Measurements from ENCODE around the gene TRAF6. TPM values are rescaled to one million over a fixed set of nuclear protein-coding genes. Genes with fewer than 3 reads are reported as not detected.

The TRAF6 gene
- total RNA-seq, 1 donor from 2014 or later = 10.9 TPM

DNA sequence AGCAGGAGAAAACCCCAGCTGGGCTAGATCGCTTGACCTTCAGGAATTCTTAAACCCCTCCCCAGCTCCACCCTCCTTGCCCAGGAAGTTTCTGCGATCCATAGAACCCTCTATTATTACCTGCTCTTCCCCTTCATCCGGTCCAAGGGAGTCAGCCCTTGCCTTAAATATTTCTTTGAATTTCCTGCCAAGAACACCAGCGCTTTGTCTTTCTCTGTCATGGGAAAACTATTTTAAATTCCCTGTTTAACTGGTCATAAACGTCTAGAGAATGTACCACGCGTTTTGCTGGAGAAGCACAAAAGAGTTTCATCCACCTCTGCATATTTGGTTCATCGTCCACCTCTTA, 496 bp upstream of the TRAF6 start:
- peaks cover 16% of the 10 kb centered on the region for H3K4me1 Mint-ChIP-seq
- peak overlapping the region; percentile 98 for H3K4me3 Mint-ChIP-seq
- peaks cover 2% of the 10 kb centered on the region for H3K36me3 Mint-ChIP-seq (ENCODE audit: low read depth)
- intact Hi-C loops (cut with micrococcal nuclease) = loop anchor here (1.0 to 2.0 kb wide), 2 partner anchors 221 to 236 kb away; partner anchors contain the start of gene COMMD9
- H3K9me3 Mint-ChIP-seq = peaks cover 4% of the 10 kb centered on the region
- no peak for DNase-seq
- H3K27ac Mint-ChIP-seq = peak overlapping the region; percentile 90
- H3K27me3 Mint-ChIP-seq = peaks cover 28% of the 10 kb centered on the region

DNA sequence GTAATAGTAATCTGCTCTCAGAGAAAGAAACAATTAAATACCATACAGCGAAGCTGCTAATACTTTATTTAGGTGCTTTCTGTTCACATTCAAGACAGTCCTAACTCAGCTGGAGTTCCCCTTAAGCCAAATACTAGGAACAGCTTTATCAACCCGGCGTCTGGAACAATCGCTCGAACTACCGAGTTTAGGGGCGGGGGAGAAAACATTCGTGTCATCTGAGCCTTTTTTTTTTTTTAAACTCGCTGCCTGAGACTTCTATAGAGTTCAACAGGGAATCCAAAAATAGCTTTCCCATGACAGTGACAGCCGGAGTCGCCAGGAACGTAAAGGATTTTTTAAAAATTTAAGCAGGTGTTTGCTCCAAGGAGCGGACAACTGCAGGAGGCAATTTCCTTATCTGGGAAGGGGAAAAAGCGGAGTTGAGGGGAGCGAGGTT, 852 bp downstream of the TRAF6 start:
- Mint-ChIP-seq H3K27ac (peak overlapping the region; percentile 90), H3K9me3 (peaks cover 4% of the 10 kb centered on the region), H3K36me3 (ENCODE audit: low read depth) (peaks cover 6% of the 10 kb centered on the region), H3K4me3 (peak overlapping the region; percentile 98), H3K27me3 (peaks cover 17% of the 10 kb centered on the region), H3K4me1 (peaks cover 23% of the 10 kb centered on the region)
- peak; percentile 74 for DNase-seq
- intact Hi-C loops (cut with micrococcal nuclease) = loop anchor here (5.0 kb wide), 1 partner anchor 48 kb away; no protein-coding TSS in a partner anchor

DNA sequence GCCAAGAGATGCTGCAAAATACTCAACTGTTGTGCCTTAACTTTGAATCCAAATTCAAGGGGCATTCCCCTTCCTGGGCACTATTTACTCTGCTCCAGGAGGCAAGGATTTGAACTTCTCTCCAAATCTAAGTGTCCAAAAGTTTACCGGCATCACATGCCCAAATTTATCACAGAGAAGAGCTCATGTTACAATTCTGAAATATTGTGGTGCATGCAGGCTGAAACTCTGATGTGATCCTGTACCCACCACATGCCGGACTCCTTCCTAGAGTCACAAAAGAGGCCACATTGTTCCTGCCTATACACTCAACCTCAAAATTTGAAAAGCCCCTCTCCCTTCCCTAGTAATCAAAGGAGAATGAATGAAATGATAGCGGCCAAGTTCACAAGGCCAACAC, 1.3 kb downstream of the TRAF6 start:
- intact Hi-C loops (cut with micrococcal nuclease) = loop anchor here (5.0 kb wide), 1 partner anchor 49 kb away; no protein-coding TSS in a partner anchor
- H3K36me3 Mint-ChIP-seq (ENCODE audit: low read depth) = peaks cover 6% of the 10 kb centered on the region
- peaks cover 12% of the 10 kb centered on the region for H3K27me3 Mint-ChIP-seq
- H3K9me3 Mint-ChIP-seq = peaks cover 4% of the 10 kb centered on the region
- peak overlapping the region; percentile 90 for H3K27ac Mint-ChIP-seq
- peaks cover 23% of the 10 kb centered on the region for H3K4me1 Mint-ChIP-seq
- DNase-seq = no peak
- peak overlapping the region; percentile 98 for H3K4me3 Mint-ChIP-seq

DNA sequence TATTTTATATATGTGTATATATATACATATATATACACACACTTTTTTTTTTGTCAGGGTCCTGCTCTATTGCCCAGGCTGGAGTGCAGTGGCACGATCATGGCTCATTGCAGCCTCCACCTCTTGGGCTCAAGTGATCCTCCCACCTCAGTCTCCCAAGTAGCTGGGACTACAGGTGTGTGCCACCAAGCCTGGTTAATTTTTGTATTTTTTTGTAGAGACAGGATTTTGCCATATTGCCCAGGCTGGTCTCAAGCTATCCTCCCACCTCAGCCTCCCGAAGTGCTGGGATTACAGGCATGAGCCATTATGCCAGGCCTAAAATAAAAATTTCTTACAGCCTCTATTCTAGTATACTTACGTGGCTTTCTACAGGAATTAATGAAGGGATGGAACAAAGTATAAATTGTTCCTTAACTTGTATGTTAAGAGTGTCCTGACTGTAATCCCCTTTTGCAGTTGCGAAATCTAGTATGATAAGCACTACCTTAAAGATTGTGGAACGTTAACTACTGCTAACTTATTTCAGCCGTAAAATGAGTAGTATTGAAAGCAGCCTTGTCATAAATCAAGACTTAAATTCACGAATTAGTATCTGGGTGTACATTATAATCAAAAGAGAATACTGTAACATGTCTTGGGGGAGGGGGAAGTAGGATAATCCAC, 2.1 kb downstream of the TRAF6 start:
- intact Hi-C loops (cut with micrococcal nuclease) = loop anchor here (5.0 kb wide), 1 partner anchor 49 kb away; no protein-coding TSS in a partner anchor

DNA sequence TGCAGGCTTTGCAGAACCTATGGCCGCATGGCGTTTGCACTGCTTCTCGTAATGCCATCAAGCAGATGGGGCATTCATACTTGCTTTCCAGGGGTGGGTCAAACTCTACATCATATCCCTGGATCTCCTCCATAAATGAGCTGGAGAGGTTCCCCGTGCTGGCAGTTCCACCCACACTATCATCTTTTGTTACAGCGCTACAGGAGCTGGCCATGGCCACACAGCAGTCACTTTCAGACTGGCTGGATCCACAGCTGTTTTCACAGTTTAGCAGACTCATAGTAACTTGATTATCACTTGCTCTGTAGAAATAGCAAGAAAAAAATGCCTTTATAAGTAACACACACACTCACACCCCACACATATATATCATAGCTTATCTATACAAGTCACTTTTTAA, 8.8 kb downstream of the TRAF6 start:
- intact Hi-C loops (cut with micrococcal nuclease) = no loop called here
- no peaks in the 10 kb centered on the region for H3K9me3 Mint-ChIP-seq
- peaks cover 29% of the 10 kb centered on the region for H3K4me1 Mint-ChIP-seq
- H3K36me3 Mint-ChIP-seq (ENCODE audit: low read depth) = peaks cover 33% of the 10 kb centered on the region
- H3K27ac Mint-ChIP-seq = no peak overlapping the region
- peak; percentile 32 for DNase-seq
- no peaks in the 10 kb centered on the region for H3K27me3 Mint-ChIP-seq
- no peak overlapping the region for H3K4me3 Mint-ChIP-seq

More for the DNA sequence above, 2.1 kb downstream of the TRAF6 start:
- Mint-ChIP-seq H3K36me3 (ENCODE audit: low read depth) (peaks cover 6% of the 10 kb centered on the region), H3K4me3 (peak overlapping the region; percentile 98), H3K9me3 (no peaks in the 10 kb centered on the region), H3K27ac (peak overlapping the region; percentile 0), H3K4me1 (peaks cover 23% of the 10 kb centered on the region), H3K27me3 (peaks cover 7% of the 10 kb centered on the region)
- no peak for DNase-seq

DNA sequence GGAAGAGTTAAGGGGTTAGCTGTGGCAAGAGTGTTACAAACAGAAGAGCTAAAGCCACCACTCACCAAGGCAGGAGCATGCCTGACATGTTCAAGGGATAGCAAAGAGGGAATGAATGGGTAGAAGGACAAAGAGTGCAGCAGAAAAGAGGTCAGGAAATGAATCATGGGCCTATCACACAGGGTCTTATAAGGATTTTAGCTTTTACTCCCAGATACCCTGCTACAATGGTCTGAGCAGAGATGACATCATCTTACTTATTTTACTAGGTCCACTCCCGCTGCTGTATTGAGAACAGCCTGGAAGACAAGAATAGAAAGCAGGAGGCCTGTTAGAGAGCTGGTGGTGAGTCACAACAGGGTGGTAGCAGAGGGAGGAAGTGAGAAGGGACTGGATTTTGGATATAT, 9.8 kb downstream of the TRAF6 start:
- Mint-ChIP-seq H3K27ac (no peak overlapping the region), H3K4me3 (no peak overlapping the region), H3K9me3 (no peaks in the 10 kb centered on the region), H3K27me3 (no peaks in the 10 kb centered on the region), H3K4me1 (peaks cover 22% of the 10 kb centered on the region), H3K36me3 (ENCODE audit: low read depth) (peaks cover 32% of the 10 kb centered on the region)
- intact Hi-C loops (cut with micrococcal nuclease) = no loop called here
- peak; percentile 44 for DNase-seq

DNA sequence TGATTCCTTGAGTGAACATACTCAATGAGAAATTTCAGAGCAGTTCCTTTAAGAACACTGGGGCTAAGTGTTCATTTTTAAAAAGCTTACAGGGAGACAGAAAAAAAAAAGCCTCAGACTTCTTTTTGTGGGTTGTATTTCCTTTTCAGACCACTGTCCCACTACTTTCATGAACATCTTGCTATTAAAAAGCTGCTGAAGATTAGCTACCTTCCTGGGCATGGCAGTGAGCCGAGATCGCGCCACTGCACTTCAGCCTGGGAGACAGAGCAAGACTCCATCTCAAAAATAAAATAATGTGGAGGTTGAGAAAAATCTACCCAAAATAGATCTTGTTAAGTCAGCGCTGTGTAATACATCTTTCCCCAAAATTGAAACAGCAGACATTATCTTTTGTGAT, 10.8 kb downstream of the TRAF6 start:
- no peak overlapping the region for H3K27ac Mint-ChIP-seq
- DNase-seq = no peak
- H3K4me3 Mint-ChIP-seq = no peak overlapping the region
- H3K27me3 Mint-ChIP-seq = no peaks in the 10 kb centered on the region
- peaks cover 17% of the 10 kb centered on the region for H3K4me1 Mint-ChIP-seq
- H3K36me3 Mint-ChIP-seq (ENCODE audit: low read depth) = peaks cover 33% of the 10 kb centered on the region
- no peaks in the 10 kb centered on the region for H3K9me3 Mint-ChIP-seq
- intact Hi-C loops (cut with micrococcal nuclease) = no loop called here

DNA sequence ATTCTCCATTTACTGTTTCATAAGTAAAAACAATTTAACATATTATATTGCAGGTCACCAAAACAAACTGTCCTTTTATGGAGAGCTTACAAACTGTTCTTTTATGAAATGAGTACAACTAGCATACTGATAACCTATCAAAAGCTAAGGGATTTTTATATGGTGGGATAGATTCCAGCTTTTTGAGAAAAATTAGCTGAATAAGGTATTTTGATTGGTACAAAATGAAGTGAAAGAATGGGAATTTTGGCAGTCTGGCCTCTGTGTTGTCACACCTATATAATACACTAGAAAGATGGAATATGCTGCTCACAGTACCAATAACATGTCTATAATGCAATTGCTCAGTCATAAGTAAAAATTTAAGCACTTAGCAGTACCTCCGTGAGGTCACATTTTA, 11.4 kb downstream of the TRAF6 start:
- H3K9me3 Mint-ChIP-seq = no peaks in the 10 kb centered on the region
- intact Hi-C loops (cut with micrococcal nuclease) = no loop called here
- peaks cover 33% of the 10 kb centered on the region for H3K36me3 Mint-ChIP-seq (ENCODE audit: low read depth)
- H3K4me1 Mint-ChIP-seq = peaks cover 17% of the 10 kb centered on the region
- no peak overlapping the region for H3K4me3 Mint-ChIP-seq
- no peak for DNase-seq
- H3K27me3 Mint-ChIP-seq = no peaks in the 10 kb centered on the region
- H3K27ac Mint-ChIP-seq = no peak overlapping the region

DNA sequence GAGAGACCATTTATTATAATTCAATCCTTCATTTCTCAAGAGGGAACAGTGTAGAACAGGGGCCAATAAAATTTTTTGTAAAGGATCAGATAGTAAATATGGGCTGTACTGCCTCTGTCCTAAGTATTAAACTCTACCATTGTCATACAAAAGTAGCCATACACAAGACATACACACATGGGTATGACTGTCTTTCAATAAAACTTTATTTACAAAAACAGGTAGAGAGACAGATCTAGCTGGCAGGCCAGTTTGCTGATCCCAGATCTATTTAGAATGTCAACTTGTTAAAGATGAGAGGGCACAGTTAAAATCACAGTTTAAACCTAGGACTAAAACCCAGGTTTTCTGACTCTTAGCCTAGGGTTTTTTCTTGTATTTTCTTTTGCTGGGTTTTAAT, 16.7 kb downstream of the TRAF6 start:
- Mint-ChIP-seq H3K4me3 (no peak overlapping the region), H3K27ac (no peak overlapping the region), H3K9me3 (no peaks in the 10 kb centered on the region), H3K36me3 (ENCODE audit: low read depth) (peaks cover 53% of the 10 kb centered on the region), H3K4me1 (peaks cover 12% of the 10 kb centered on the region), H3K27me3 (no peaks in the 10 kb centered on the region)
- intact Hi-C loops (cut with micrococcal nuclease) = loop anchor here (5.0 kb wide), 1 partner anchor 876 kb away; the partner anchor contains the start of gene FJX1
- no peak for DNase-seq

DNA sequence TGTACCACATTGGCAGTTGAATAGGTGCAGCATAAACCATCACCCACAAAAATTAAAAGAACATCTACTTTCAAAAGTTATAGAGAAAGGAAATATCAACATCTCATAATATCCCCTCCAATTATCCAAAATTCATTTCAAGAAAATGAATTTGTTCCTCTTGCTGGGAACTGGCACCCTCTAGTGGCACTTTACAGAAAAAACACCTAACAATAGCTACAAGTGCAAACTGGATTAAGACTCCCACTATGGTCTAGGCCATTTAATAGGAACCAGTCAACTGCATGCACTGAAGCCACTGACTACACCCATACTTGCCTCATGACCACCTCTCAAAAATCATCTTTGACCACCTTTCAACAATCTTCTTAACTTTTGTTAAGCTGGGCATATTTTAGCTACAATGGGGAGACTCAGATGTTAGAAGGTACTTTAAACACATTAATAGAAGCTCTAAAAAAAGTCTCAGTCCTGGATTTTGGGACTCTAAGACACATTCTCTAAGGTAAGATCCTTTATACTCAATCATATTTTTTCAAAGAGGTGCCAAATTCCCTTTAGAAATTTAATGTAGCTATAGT, 17.3 kb downstream of the TRAF6 start:
- intact Hi-C loops (cut with micrococcal nuclease) = loop anchor here (1.0 to 5.0 kb wide), 5 partner anchors 45 to 876 kb away; partner anchors contain the start of gene FJX1
- DNase-seq = peak; percentile 79

DNA sequence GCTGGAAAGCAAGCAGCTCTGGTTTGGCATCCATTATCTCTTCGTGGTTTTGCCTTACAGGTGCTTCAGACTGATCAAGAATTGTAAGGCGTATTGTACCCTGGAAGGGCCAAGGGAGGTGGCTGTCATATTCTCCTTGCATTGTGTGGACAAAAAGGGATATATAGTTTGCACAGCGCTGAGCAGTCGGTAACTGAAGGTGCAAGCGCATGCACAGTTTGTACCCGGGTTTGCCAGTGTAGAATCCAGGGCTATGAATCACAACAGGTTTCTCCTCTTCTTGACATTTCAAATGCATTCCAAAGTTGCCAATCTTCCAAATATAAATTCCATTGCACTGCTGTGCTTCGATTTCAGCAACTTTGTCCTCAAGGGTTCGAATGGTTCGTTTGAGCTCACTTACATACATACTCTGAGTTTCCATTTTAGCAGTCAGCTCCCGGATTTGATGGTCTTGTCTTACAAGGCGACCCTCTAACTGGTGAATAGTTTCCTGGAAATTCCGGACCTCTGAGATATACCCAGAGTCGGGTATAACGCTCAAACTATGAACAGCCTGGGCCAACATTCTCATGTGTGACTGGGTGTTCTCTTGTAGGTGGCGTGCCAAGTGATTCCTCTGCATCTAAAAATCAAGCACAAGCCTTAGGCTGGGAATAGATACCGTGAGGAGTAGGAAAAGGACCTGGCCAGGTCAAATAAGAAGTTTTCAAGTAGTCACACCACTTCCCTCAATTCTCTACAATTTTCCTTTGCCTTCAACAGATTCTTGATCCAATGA, 19.9 kb downstream of the TRAF6 start:
- no peak for DNase-seq
- intact Hi-C loops (cut with micrococcal nuclease) = loop anchor here (5.0 kb wide), 1 partner anchor 873 kb away; the partner anchor contains the start of gene FJX1
- H3K4me3 Mint-ChIP-seq = no peak overlapping the region
- H3K27me3 Mint-ChIP-seq = no peaks in the 10 kb centered on the region
- H3K36me3 Mint-ChIP-seq (ENCODE audit: low read depth) = peaks cover 58% of the 10 kb centered on the region
- no peak overlapping the region for H3K27ac Mint-ChIP-seq
- H3K9me3 Mint-ChIP-seq = no peaks in the 10 kb centered on the region
- peaks cover 18% of the 10 kb centered on the region for H3K4me1 Mint-ChIP-seq

More for the DNA sequence above, 17.3 kb downstream of the TRAF6 start:
- peaks cover 54% of the 10 kb centered on the region for H3K36me3 Mint-ChIP-seq (ENCODE audit: low read depth)
- no peaks in the 10 kb centered on the region for H3K27me3 Mint-ChIP-seq
- H3K4me3 Mint-ChIP-seq = no peak overlapping the region
- H3K27ac Mint-ChIP-seq = no peak overlapping the region
- H3K9me3 Mint-ChIP-seq = no peaks in the 10 kb centered on the region
- peaks cover 16% of the 10 kb centered on the region for H3K4me1 Mint-ChIP-seq

DNA sequence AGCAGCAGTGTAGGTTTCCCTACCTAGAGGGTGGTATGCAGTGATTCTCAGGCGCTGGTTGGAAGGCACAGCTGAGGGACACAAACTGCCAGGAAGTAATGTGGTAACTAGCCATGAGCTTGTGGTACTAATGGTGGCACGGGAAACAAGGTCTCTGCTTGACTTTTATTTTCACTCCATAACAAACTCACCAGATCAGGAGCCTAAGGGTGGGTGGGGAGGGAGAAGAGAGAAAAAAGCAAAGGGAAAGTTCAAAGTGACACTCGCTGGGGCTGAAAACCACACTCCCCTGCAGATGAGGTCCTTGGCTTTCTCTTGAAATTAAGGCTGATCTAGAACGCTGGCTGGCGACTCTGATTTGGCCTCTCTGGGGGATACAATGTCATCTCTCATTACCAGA, 22.0 kb downstream of the TRAF6 start:
- Mint-ChIP-seq H3K27me3 (no peaks in the 10 kb centered on the region), H3K36me3 (ENCODE audit: low read depth) (peaks cover 65% of the 10 kb centered on the region), H3K9me3 (no peaks in the 10 kb centered on the region), H3K4me3 (no peak overlapping the region), H3K4me1 (peaks cover 20% of the 10 kb centered on the region), H3K27ac (no peak overlapping the region)
- no peak for DNase-seq
- intact Hi-C loops (cut with micrococcal nuclease) = no loop called here

DNA sequence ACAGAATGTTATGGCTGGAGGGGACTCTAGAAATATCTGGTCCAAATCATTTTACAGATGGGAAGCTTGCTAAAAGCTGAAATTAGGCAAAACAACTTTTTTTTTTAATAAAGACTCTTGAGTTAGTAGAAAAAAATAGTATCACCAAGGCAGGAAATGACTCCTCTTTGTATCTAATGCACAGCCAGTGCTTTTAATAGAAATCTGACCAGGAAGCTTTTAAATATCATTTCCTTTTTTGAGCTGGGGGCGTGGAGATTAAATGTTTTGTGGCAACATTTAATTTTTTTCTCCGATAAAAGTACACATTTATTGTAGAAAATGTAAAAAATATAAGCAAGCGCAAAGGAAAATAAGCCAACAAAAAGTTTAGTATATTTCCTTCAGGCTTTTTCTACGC, 22.5 kb downstream of the TRAF6 start:
- H3K27ac Mint-ChIP-seq = no peak overlapping the region
- intact Hi-C loops (cut with micrococcal nuclease) = no loop called here
- no peak for DNase-seq
- H3K4me3 Mint-ChIP-seq = no peak overlapping the region
- H3K4me1 Mint-ChIP-seq = peaks cover 20% of the 10 kb centered on the region
- H3K9me3 Mint-ChIP-seq = no peaks in the 10 kb centered on the region
- peaks cover 62% of the 10 kb centered on the region for H3K36me3 Mint-ChIP-seq (ENCODE audit: low read depth)
- H3K27me3 Mint-ChIP-seq = no peaks in the 10 kb centered on the region
